ENCODE measurements around the gene TSPO.

GRCh38 chr22:43152357-43153071 is 1.2 kb downstream of the TSPO start:
- no peak for TF ChIP-seq SP4 (IDR thresholded peaks at IDR 0.05; ENCODE audit: low read length)
- no peak for TF ChIP-seq CTCF (IDR thresholded peaks at IDR 0.05; ENCODE audit: control extremely low read depth in 1 of 3, insufficient read depth in 1 of 3, low read depth in 1 of 3, low read length in 3 of 3)
- TF ChIP-seq CHD1 (IDR thresholded peaks at IDR 0.05; ENCODE audit: low read depth, low read length): no peak
- TF ChIP-seq POLR2AphosphoS5 (IDR thresholded peaks at IDR 0.05; ENCODE audit: low read depth, low read length): no peak
- no peak for TF ChIP-seq YY1 (IDR thresholded peaks at IDR 0.05; ENCODE audit: low read depth, low read length)

Data from H1 (cell line).